Measurements from ENCODE around the gene PLCE1. TPM values are rescaled to one million over a fixed set of nuclear protein-coding genes. Genes with fewer than 3 reads are reported as not detected.

The PLCE1 gene
- total and polyA plus RNA-seq, 10 donors, result 0.55 to 25.2 (median 13.4) TPM

GRCh38 chr10:94038024-94038423, 44.3 kb downstream of the PLCE1 start:
- Histone ChIP-seq H3K27me3 (replicated peaks in 1 of 7) (no peaks in the 10 kb centered on the region), H3K27ac (no peak overlapping the region), H3K4me1 (no peaks in the 10 kb centered on the region), H3K4me3 (no peak overlapping the region), H3K9me3 (no peaks in the 10 kb centered on the region), H3K36me3 (no peaks in the 10 kb centered on the region)
- DNase-seq, result no peak
- WGBS, 5 donors, result 55 to 78% (median 62%) methylated on average over 2 to 4 of the region's 4 CpGs
- TF ChIP-seq POLR2AphosphoS5 (IDR thresholded peaks at IDR 0.05) (no peak), POLR2A (IDR thresholded peaks at IDR 0.05) (no peak)
- TF ChIP-seq, protein P1, sequence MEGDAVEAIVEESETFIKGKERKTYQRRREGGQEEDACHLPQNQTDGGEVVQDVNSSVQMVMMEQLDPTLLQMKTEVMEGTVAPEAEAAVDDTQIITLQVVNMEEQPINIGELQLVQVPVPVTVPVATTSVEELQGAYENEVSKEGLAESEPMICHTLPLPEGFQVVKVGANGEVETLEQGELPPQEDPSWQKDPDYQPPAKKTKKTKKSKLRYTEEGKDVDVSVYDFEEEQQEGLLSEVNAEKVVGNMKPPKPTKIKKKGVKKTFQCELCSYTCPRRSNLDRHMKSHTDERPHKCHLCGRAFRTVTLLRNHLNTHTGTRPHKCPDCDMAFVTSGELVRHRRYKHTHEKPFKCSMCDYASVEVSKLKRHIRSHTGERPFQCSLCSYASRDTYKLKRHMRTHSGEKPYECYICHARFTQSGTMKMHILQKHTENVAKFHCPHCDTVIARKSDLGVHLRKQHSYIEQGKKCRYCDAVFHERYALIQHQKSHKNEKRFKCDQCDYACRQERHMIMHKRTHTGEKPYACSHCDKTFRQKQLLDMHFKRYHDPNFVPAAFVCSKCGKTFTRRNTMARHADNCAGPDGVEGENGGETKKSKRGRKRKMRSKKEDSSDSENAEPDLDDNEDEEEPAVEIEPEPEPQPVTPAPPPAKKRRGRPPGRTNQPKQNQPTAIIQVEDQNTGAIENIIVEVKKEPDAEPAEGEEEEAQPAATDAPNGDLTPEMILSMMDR (IDR thresholded peaks at IDR 0.05 in 8 of 11, conservative IDR thresholded peaks at IDR 0.05 in 3 of 11), result no peak
- intact Hi-C loops (cut with DNase I; ENCODE audit: low total_unique reads), result no loop called here

GRCh38 chr10:94041206-94041605, 47.5 kb downstream of the PLCE1 start:
- intact Hi-C loops (cut with DNase I; ENCODE audit: low total_unique reads), result no loop called here
- TF ChIP-seq POLR2A (IDR thresholded peaks at IDR 0.05), result no peak
- no peak for TF ChIP-seq POLR2AphosphoS5 (IDR thresholded peaks at IDR 0.05)
- TF ChIP-seq, protein P1 (IDR thresholded peaks at IDR 0.05 in 8 of 11, conservative IDR thresholded peaks at IDR 0.05 in 3 of 11), result no peak
- Histone ChIP-seq H3K4me1 (no peaks in the 10 kb centered on the region), H3K4me3 (no peak overlapping the region), H3K27ac (no peak overlapping the region), H3K36me3 (no peaks in the 10 kb centered on the region), H3K9me3 (no peaks in the 10 kb centered on the region), H3K27me3 (replicated peaks in 1 of 7) (no peaks in the 10 kb centered on the region)
- WGBS, 5 donors, result 88 to 94% (median 93%) methylated on average over 4 of the region's 4 CpGs
- DNase-seq, result no peak

DNA sequence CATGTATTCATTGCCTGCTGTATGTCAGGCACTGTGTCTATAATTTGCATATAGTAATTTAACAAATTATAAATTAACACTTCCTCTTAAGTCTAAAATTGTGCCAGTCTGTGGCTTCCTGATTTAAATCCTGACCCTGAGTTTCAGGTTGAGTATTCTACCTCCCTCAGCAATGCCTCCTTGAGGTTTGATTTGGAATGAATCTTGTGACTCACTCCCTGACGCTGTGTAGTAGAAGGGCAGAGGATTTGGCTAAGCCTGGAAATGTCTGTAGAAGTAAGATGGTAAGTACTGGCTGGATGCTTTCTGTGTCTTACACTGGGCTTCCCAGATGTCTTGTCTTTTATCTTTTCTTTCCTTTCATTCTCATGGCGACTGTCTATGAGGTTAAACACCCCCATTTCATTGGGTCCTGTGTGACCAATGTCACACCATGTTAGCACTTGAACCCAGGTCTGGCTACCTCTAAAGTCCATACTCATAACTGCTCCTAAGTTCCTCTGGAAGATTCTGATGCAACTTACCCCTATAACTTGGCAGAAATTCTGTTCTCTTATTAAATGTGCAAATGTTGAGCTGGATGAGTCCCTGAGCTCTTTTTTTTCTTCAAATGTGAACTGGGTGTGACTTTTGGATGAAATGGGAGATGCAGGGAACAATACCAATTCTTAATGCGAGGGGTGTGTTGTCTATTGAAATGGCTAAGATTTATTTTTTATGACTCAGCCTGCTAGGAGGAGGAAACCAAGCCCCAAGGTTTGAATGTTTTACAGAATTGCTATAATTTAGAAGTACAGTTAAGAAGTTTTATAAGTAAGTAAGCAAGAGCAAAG, 48.5 kb downstream of the PLCE1 start:
- no peaks in the 10 kb centered on the region for H3K4me1 ChIP-seq
- DNase-seq, result no peak
- intact Hi-C loops (cut with DNase I; ENCODE audit: low total_unique reads), result no loop called here
- H3K36me3 ChIP-seq, result no peaks in the 10 kb centered on the region
- no peaks in the 10 kb centered on the region for H3K27me3 ChIP-seq (replicated peaks in 1 of 7)
- no peaks in the 10 kb centered on the region for H3K9me3 ChIP-seq
- H3K27ac ChIP-seq, result no peak overlapping the region
- H3K4me3 ChIP-seq, result no peak overlapping the region
- TF ChIP-seq POLR2A (IDR thresholded peaks at IDR 0.05) (no peak), POLR2AphosphoS5 (IDR thresholded peaks at IDR 0.05) (no peak)
- TF ChIP-seq, protein P1 (IDR thresholded peaks at IDR 0.05 in 8 of 11, conservative IDR thresholded peaks at IDR 0.05 in 3 of 11), result no peak
- WGBS, 5 donors, result 68 to 81% (median 70%) methylated on average over 3 of the region's 3 CpGs

- Histone ChIP-seq H3K4me3 (no peak overlapping the region), H3K4me1 (no peaks in the 10 kb centered on the region), H3K27me3 (replicated peaks in 1 of 7) (no peaks in the 10 kb centered on the region), H3K27ac (no peak overlapping the region), H3K9me3 (no peaks in the 10 kb centered on the region), H3K36me3 (no peaks in the 10 kb centered on the region)
- intact Hi-C loops (cut with DNase I; ENCODE audit: low total_unique reads), result no loop called here
- DNase-seq, result no peak
- TF ChIP-seq POLR2A (IDR thresholded peaks at IDR 0.05) (no peak), POLR2AphosphoS5 (IDR thresholded peaks at IDR 0.05) (no peak)
- TF ChIP-seq, protein P1 (IDR thresholded peaks at IDR 0.05 in 8 of 11, conservative IDR thresholded peaks at IDR 0.05 in 3 of 11), result no peak
- WGBS, 5 donors, result 86 to 96% (median 90%) methylated on average over 4 of the region's 4 CpGs
Observed at GRCh38 chr10:94042834-94043175, 49.1 kb downstream of the PLCE1 start.
